GM12878 (cell line): ENCODE data around the gene P2RX2. TPM values are rescaled to one million over a fixed set of nuclear protein-coding genes. Genes with fewer than 3 reads are reported as not detected.

ENCODE experiments used
- ATAC-seq: fragments of 200-7000 bp; cut with Tn5 transposase; 3 replicates; pipeline ENCODE4 v1.9.1; 2020; ENCODE audit warnings: mild to moderate bottlenecking, moderate library complexity
- BruUV-seq: library from RNA; stranded (reverse); fragments of 400-500 nt; replicated peaks from 2 replicates; lab custom pipeline; 2021; lab: Mats Ljungman, UMichigan
- CTCF ChIA-PET: fragments of 300-600 bp; sonication (Branson Sonifier 250); formaldehyde crosslinking; extraction: SDS; loops from one replicate; lab custom pipeline; 2021; ENCODE audit warnings: inconsistent platforms; lab: Yijun Ruan, JAX
- POLR2A ChIA-PET: fragments of 350-600 bp; formaldehyde crosslinking; extraction: SDS; loops from one replicate; lab custom pipeline; 2021; ENCODE audit warnings: inconsistent platforms; lab: Charles Lee
- RAD21 ChIA-PET: fragments of 300-600 bp; sonication (Branson Sonifier 250); formaldehyde crosslinking; loops from one replicate; lab custom pipeline; 2023; ENCODE audit warnings: antibody characterized with exemption; ENCODE audit not compliant: unreplicated experiment; lab: Charles Lee
- SMC1A ChIA-PET: fragments of 300-600 bp; sonication (Branson Sonifier 250); formaldehyde crosslinking; loops from one replicate; lab custom pipeline; 2023; ENCODE audit not compliant: unreplicated experiment, uncharacterized antibody; lab: Charles Lee
- DNase-seq: peaks from one replicate; pipeline ENCODE4 v3.0.0-alpha.2; 2011; ENCODE audit warnings: low read depth, low spot score
- FAIRE-seq: peaks from 3 replicates; lab custom pipeline; 2011; peaks lifted over from hg19 to GRCh38; lab: Jason Lieb, UNC
- H2AFZ ChIP-seq: 2 replicates; pipeline ENCODE4 v1.6.0; 2011; ENCODE audit warnings: low read depth, low read length, control low read depth; ENCODE audit not compliant: control insufficient read depth
- H3K27ac ChIP-seq: 2 replicates; pipeline ENCODE4 v1.5.1; 2011; ENCODE audit warnings: control low read depth; ENCODE audit not compliant: control insufficient read depth, insufficient read depth
- H3K27me3 ChIP-seq, 2 experiments: replicated peaks in 1 of 2; 2 replicates each; pipeline versions ENCODE4 v1.6.0 to v1.6.1; 2011; ENCODE audit warnings: low read length in 1 of 2; ENCODE audit not compliant: control insufficient read depth in 2 of 2, insufficient read depth in 2 of 2
- H3K36me3 ChIP-seq, 2 experiments: 2 replicates each; pipeline ENCODE4 v1.5.1; 2011; ENCODE audit warnings: low read length in 1 of 2; ENCODE audit not compliant: control insufficient read depth in 2 of 2, insufficient read depth in 2 of 2
- H3K4me1 ChIP-seq: 2 replicates; pipeline ENCODE4 v1.6.1; 2011; ENCODE audit warnings: mild to moderate bottlenecking, low read length, moderate library complexity, mixed read lengths; ENCODE audit not compliant: control insufficient read depth, insufficient read depth
- H3K4me2 ChIP-seq: 2 replicates; pipeline ENCODE4 v1.6.0; 2011; ENCODE audit warnings: control low read depth; ENCODE audit not compliant: control insufficient read depth, insufficient read depth
- H3K4me3 ChIP-seq: fragments of 200-600 bp; sonication (generic); 2 replicates; pipeline ENCODE4 v1.5.1; 2016
- H3K79me2 ChIP-seq: 2 replicates; pipeline ENCODE4 v1.6.0; 2011; ENCODE audit warnings: low read length; ENCODE audit not compliant: control insufficient read depth, insufficient read depth
- H3K9ac ChIP-seq: 2 replicates; pipeline ENCODE4 v1.8.0; 2011; ENCODE audit warnings: low read length, control low read depth, mixed read lengths; ENCODE audit not compliant: control insufficient read depth, insufficient read depth
- H3K9me3 ChIP-seq: replicated peaks from 3 replicates; pipeline ENCODE4 v1.5.1; 2011; ENCODE audit warnings: mild to moderate bottlenecking, low read length; ENCODE audit not compliant: control insufficient read depth, insufficient read depth
- H4K20me1 ChIP-seq: 2 replicates; pipeline ENCODE4 v1.6.0; 2011; ENCODE audit not compliant: control insufficient read depth, insufficient read depth
- ETV6 ChIP-seq, 2 experiments: fragments of 450-650 bp in 1 of 2; IDR thresholded peaks in 1 of 2; conservative IDR thresholded peaks in 1 of 2; 2 replicates each; pipeline ENCODE4 v1.6.1; 2014; ENCODE audit warnings: antibody characterized with exemption in 1 of 2, borderline replicate concordance in 1 of 2, low read depth in 1 of 2, mild to moderate bottlenecking in 1 of 2, moderate library complexity in 1 of 2
- NFXL1 ChIP-seq: fragments of 450-650 bp; IDR thresholded peaks from 2 replicates; pipeline ENCODE4 v1.6.1; 2017; ENCODE audit warnings: antibody characterized with exemption, mild to moderate bottlenecking, borderline replicate concordance
- NR2C2 ChIP-seq: IDR thresholded peaks from 2 replicates; pipeline ENCODE4 v1.6.1; 2011; ENCODE audit warnings: borderline replicate concordance, low read depth; ENCODE audit not compliant: control insufficient read depth, insufficient read length
- RB1 ChIP-seq: fragments of 450-650 bp; formaldehyde crosslinking; IDR thresholded peaks from 2 replicates; pipeline ENCODE4 v1.6.1; 2017; ENCODE audit warnings: mild to moderate bottlenecking, borderline replicate concordance
- RELA ChIP-seq: fragments of 450-650 bp; IDR thresholded peaks from 2 replicates; pipeline ENCODE4 v1.8.0; 2014; ENCODE audit warnings: borderline replicate concordance; ENCODE audit not compliant: partially characterized antibody
- SMARCA5 ChIP-seq: fragments of 450-650 bp; IDR thresholded peaks from 2 replicates; pipeline ENCODE4 v1.6.1; 2017; ENCODE audit warnings: mild to moderate bottlenecking
- WGBS: methylation state at CpG from one replicate; pipeline ENCODE4 v1.1.6; 2016; ENCODE audit warnings: low lambda C conversion rate; ENCODE audit not compliant: insufficient replicate concordance, insufficient coverage; ENCODE audit errors: missing lambda C conversion rate; 5-methylcytosine and 5-hydroxymethylcytosine counted together
- in situ Hi-C: fragments of 300-500 bp; cut with MboI; formaldehyde crosslinking; loops from 9 replicates; pipeline ENCODE4 v1.14.3; 2018; ENCODE audit warnings: mixed read lengths
- intact Hi-C: fragments of 100-400 bp; cut with micrococcal nuclease; formaldehyde crosslinking; loops from one replicate; pipeline ENCODE4 v1.14.2; 2022; ENCODE audit not compliant: unreplicated experiment
- polyA plus RNA-seq, 11 experiments: library from polyadenylated mRNA; depleted of rRNA in 4 of 11; unstranded in 6 of 11; stranded (reverse) in 5 of 11; fragments of >200 nt; fragmentation: Nextera tagmentation in 4 of 11; fragmentation: Illumina TruSeq in 1 of 11; extraction: Ambion mirVana in 4 of 11; extraction: Trizol in 1 of 11; gene quantifications; 1 replicate in 1 of 11; 2 replicates in 10 of 11; pipeline versions ENCODE4 v1.2.1 to v1.2.3, GENCODE V29; 2011 to 2016; ENCODE audit warnings: inconsistent platforms in 2 of 11, missing spikeins in 2 of 11, low read depth in 1 of 11
- total RNA-seq, 4 experiments: library from RNA; depleted of rRNA in 3 of 4; stranded (reverse); fragments of >200 nt in 3 of 4; fragmentation: Illumina TruSeq in 1 of 4; extraction: Trizol in 1 of 4; gene quantifications; 2 replicates each; pipeline versions ENCODE4 v1.2.1 to v1.2.3, GENCODE V29; 2013 to 2021
- TF ChIP-seq, protein P1 (sequence below): IDR thresholded peaks from 2 replicates; pipeline ENCODE4 v1.6.1; 2011; ENCODE audit warnings: low read depth, low read length, improper control_type of control experiment, borderline replicate concordance

P2RX2 gene
- total and polyA plus RNA-seq, 10 of the 15 experiments (the other 5 are each of a cell fraction or from before 2014, with no cell fraction given), result not detected

DNA sequence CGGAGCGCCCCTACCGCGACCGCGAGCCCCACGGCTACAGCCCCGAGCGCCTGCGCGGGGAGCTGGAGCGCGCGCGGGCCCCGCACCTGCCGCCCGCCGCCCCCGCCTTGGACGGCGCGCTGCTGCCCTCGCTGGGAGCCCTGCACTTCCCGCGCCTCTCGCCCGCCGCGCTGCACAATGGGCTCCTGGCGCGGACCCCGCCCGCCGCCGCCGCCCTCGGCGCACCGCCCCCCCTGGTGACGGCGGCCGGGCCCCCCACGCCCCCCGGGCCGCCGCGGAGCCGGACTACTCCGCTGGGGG lies 35.2 kb upstream of the P2RX2 start:
- 100% methylated on average over 5 of the region's 50 CpGs for WGBS
- Histone ChIP-seq H3K4me3 (no peak overlapping the region), H3K36me3 (no peaks in the 10 kb centered on the region), H3K27me3 (no peaks in the 10 kb centered on the region), H3K9me3 (no peaks in the 10 kb centered on the region), H3K79me2 (no peaks in the 10 kb centered on the region), H3K4me2 (no peak overlapping the region), H3K4me1 (no peaks in the 10 kb centered on the region), H3K27ac (no peak overlapping the region), H3K9ac (no peak overlapping the region), H2AFZ (no peak overlapping the region), H4K20me1 (no peaks in the 10 kb centered on the region)
- DNase-seq (no peak), FAIRE-seq (no peak), ATAC-seq (no peak)
- in situ Hi-C loops (no loop called here), intact Hi-C loops (no loop called here)
- POLR2A ChIA-PET, result no interaction called here
- no TSS peak for BruUV-seq
- RAD21 ChIA-PET, result no interaction called here
- SMC1A ChIA-PET, result no interaction called here
- CTCF ChIA-PET, result no interaction called here
- TF ChIP-seq NR2C2 (no peak), SMARCA5 (no peak)

DNA sequence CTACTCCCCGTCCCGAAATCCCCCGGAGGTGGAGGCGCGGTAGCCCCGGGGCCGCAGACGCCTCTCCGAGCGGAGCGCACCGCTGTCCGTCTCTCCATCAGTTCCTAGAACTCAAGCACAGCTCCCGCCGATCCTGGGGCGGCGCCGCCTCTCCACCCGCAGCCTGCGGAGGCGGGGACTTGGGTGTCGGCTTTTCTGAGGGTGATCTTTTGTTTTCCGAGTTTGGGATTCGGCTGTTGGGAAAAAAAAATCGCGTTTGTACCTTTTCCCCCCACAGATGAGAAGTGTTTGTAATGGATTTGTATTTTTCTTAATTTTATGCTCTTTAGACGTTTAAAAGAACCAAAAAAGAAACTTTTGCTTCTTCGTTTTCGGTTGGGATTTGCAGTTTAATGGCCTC lies 34.8 kb upstream of the P2RX2 start:
- TSS peak; percentile 64 for BruUV-seq
- H4K20me1 ChIP-seq, result no peaks in the 10 kb centered on the region
- H3K4me2 ChIP-seq, result no peak overlapping the region
- no peak overlapping the region for H3K27ac ChIP-seq
- SMC1A ChIA-PET, result no interaction called here
- TF ChIP-seq, protein P1, sequence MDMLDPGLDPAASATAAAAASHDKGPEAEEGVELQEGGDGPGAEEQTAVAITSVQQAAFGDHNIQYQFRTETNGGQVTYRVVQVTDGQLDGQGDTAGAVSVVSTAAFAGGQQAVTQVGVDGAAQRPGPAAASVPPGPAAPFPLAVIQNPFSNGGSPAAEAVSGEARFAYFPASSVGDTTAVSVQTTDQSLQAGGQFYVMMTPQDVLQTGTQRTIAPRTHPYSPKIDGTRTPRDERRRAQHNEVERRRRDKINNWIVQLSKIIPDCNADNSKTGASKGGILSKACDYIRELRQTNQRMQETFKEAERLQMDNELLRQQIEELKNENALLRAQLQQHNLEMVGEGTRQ, result no peak
- TF ChIP-seq RELA (no peak), NFXL1 (no peak), RB1 (no peak), ETV6 (conservative IDR thresholded peaks at IDR 0.05 in 1 of 2, IDR thresholded peaks at IDR 0.05 in 1 of 2; ENCODE audit: borderline replicate concordance in 1 of 2, low read depth in 1 of 2) (no peak)
- H3K27me3 ChIP-seq, result no peaks in the 10 kb centered on the region
- CTCF ChIA-PET, result no interaction called here
- no peak overlapping the region for H3K9ac ChIP-seq
- DNase-seq (no peak), ATAC-seq (no peak), FAIRE-seq (no peak)
- POLR2A ChIA-PET, result no interaction called here
- no peaks in the 10 kb centered on the region for H3K36me3 ChIP-seq
- no peaks in the 10 kb centered on the region for H3K79me2 ChIP-seq
- RAD21 ChIA-PET, result no interaction called here
- intact Hi-C loops (no loop called here), in situ Hi-C loops (no loop called here)
- no peaks in the 10 kb centered on the region for H3K9me3 ChIP-seq
- WGBS, result 94% methylated on average over 23 of the region's 29 CpGs
- H3K4me1 ChIP-seq, result no peaks in the 10 kb centered on the region
- H3K4me3 ChIP-seq, result no peak overlapping the region
- no peak overlapping the region for H2AFZ ChIP-seq
